GM23248 (cell line): Measurements from ENCODE around the gene CMIP.

Source experiments
- EZH2 ChIP-seq: fragments of 200-600 bp; sonication (generic); IDR thresholded peaks from 2 replicates; pipeline ENCODE4 v1.6.1; 2018; ENCODE audit warnings: antibody characterized with exemption, mild to moderate bottlenecking; ENCODE audit not compliant: insufficient read depth, poor library complexity, severe bottlenecking
- EZH2phosphoT487 ChIP-seq: fragments of 200-600 bp; sonication (generic); IDR thresholded peaks from 2 replicates; pipeline ENCODE4 v1.6.1; 2018; ENCODE audit warnings: antibody characterized with exemption, moderate library complexity, mild to moderate bottlenecking, low read depth; ENCODE audit not compliant: insufficient read depth

GRCh38 chr16:81649561-81650184 lies 205.1 kb downstream of the CMIP start:
- TF ChIP-seq EZH2 = no peak
- TF ChIP-seq EZH2phosphoT487 = no peak
